ENCODE measurements around the gene ANAPC4. TPM values are rescaled to one million over a fixed set of nuclear protein-coding genes. Genes with fewer than 3 reads are reported as not detected.

ANAPC4 gene
- total RNA-seq, 4 donors from 2014 or later: 35.5 to 43.0 (median 38.0) TPM

DNA sequence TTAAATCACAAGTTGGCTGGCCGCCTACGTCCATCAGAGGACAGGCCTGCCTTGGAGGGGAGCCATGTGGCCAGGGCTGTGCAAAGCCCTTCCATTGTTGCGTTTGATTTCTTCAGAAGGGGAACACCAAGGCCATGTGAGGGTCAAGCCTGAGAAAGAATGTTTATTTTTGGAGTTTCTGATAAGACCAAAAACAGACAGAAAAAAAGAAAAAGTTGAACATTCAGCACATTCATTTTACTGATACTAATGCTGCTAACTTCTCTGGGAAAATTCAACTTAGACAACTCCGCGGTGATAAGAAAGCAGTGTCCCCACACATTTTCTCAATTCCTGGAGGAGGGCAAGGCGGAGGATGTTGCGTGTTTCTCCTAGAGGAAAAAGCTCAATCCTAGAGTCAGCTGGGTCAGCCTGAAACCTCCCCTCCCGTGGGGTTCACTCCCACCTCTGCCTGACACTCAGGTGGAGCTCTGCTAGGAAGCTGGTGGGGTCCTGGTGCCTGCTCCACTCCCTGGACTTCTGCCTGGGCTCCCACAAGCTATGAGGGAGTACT, 63.5 kb downstream of the ANAPC4 start:
- TF ChIP-seq, protein P1, sequence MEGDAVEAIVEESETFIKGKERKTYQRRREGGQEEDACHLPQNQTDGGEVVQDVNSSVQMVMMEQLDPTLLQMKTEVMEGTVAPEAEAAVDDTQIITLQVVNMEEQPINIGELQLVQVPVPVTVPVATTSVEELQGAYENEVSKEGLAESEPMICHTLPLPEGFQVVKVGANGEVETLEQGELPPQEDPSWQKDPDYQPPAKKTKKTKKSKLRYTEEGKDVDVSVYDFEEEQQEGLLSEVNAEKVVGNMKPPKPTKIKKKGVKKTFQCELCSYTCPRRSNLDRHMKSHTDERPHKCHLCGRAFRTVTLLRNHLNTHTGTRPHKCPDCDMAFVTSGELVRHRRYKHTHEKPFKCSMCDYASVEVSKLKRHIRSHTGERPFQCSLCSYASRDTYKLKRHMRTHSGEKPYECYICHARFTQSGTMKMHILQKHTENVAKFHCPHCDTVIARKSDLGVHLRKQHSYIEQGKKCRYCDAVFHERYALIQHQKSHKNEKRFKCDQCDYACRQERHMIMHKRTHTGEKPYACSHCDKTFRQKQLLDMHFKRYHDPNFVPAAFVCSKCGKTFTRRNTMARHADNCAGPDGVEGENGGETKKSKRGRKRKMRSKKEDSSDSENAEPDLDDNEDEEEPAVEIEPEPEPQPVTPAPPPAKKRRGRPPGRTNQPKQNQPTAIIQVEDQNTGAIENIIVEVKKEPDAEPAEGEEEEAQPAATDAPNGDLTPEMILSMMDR (IDR thresholded peaks at IDR 0.05; ENCODE audit: low read depth): no peak

DNA sequence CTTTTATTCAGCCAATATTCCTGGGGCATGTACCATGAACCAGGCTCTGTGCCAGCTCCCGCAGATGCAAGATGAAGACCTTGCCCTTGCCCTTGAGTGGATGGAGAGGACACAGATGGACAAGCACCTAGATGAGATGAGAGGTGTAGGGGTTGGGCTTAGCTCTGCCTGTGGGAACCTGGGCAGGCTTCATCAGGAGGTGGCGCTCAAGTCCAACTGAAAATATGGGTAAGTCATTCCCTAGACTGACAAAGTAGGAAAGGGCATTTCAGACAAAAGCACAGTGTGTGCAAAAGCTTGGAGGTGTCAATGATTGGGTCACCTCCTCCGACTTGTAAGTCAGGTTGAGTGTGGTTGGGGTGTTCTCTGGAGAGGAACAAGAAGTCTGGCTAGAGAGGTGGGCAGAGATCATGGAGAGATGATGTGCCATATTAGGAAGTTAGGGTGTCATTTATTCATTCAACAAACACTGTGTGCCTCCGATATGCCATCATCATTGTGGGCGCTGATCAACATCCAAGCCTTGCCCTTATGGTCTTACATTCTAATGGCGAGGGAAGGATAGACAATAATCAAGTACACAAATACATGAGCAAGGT, 64.6 kb downstream of the ANAPC4 start:
- TF ChIP-seq, protein P1 (IDR thresholded peaks at IDR 0.05; ENCODE audit: low read depth): no peak

DNA sequence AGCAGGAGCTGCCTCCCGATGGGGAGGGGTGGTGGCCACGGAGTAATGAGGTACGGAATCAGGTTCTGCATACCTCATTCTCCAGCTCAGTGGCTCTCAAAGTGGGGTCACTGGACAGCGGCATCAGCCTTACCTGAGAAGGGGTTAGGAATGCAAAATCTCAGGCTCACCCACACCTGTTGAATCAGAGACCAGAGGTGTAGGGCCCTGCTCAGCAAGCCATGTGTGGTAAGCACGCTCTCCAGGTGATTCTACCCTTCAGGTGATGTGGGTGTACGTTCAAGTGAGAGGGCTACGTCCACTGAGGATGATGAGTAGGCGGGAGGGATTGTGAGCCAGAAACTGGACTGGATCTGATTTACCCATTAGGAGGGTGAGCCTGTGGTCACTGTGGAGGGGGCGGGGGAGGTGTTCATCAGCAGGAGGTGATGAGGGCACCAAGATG, 65.8 kb downstream of the ANAPC4 start:
- TF ChIP-seq, protein P1 (IDR thresholded peaks at IDR 0.05; ENCODE audit: low read depth): no peak

DNA sequence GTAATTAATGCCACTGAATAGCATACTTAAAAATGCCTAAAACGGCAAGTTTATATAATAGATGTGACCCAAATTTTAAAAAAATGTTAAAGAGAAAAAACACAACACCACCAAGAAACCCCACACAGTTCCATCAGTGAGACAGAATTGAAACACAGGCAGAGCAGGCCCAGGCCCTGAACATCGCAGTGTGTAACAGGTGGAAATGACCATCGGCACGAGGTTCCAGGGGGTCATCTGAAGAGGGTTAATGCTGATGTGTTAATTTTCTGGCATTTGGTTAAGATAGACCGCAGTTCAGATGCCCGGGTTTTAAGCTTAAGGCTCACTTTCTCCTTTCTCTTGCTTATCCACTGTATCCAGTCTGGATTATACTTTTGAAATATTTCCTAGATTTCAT, 66.8 kb downstream of the ANAPC4 start:
- TF ChIP-seq, protein P1 (IDR thresholded peaks at IDR 0.05; ENCODE audit: low read depth): no peak

DNA sequence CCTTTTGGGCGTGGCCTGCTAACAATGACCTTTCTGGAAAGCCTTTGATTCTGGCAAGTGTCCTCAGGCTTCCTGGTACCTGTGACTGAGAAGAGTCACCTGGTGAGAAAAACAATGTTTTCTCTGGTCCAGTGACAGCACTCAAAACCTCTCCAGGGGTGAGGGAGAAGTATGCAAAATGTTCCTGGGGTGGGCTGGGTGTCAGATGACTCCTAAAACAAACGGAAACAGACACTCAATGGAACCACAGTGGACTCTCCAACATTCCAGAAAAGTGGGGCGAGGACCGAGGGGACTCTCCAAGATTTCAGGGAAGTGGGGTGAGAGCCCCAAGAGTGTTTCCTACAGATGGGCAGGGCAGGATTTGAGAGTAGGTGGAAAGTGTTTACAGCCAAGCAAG, 69.5 kb downstream of the ANAPC4 start:
- TF ChIP-seq, protein P1 (IDR thresholded peaks at IDR 0.05; ENCODE audit: low read depth): no peak

DNA sequence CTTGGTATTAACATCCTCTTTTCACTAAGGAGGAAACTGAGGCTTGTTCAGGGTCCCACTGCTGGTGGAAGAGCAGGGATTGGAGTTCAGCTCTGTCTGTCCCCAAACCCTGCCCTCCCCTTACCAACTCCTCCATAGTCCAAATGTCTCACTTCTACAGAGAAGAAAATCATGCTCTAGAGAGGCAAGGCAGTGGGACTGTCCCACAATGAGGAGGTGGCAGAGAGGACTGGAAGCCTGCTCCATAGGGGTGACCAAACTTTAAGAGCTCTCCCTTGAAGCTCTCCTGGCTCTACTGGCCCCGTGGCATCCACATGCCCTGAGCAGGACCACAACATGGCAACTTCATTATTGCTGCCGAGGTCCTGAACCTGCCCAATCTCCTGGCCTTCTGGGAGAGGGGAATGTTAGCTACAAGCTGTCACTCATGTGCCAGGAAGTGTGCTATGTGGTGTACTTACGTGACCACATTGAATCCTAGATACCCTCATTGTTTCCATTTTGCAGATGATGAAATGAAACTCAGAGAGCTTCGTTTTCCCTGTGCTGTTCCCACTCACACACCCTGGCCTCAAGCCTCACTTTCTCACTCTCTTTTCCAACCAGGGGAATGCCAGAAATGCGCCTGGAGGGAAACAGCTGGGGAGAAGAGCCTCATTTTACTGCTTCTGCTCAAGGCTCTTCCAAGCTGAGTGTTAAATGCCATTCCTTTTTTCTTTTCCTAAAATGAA, 71.5 kb downstream of the ANAPC4 start:
- TF ChIP-seq, protein P1 (IDR thresholded peaks at IDR 0.05; ENCODE audit: low read depth): no peak

DNA sequence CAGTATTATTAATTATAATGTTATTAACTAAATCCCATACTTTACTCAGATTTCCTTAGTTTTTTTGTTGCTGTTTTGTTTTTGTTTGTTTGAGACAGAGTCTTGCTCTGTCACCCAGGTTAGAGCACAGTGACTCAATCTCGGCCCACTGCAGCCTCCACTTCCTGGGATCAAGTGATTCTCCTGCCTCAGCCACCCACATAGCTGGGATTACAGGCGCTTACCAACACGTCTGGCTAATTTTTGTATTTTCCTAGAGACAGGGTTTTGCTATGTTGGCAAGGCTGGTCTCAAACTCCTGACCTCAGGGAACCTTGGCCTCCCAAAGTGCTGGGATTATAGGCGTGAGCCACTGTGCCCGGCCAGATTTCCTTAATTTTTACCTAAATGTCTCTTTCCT, 72.2 kb downstream of the ANAPC4 start:
- TF ChIP-seq, protein P1 (IDR thresholded peaks at IDR 0.05; ENCODE audit: low read depth): no peak

All from subcutaneous adipose tissue (tissue), 4 donors.